GM23338 (cell line): ENCODE measurements around the gene P4HA3. TPM values are rescaled to one million over a fixed set of nuclear protein-coding genes. Genes with fewer than 3 reads are reported as not detected.

ENCODE experiments used
- ATAC-seq: fragments of 200-7000 bp; cut with Tn5 transposase; 3 replicates; pipeline ENCODE4 v1.9.1; 2020
- DNase-seq: peaks from one replicate; pipeline ENCODE4 v3.0.0-alpha.2; 2015; ENCODE audit warnings: low spot score
- H2AFZ ChIP-seq: fragments of 200-600 bp; sonication (generic); 2 replicates; pipeline ENCODE4 v1.8.0; 2016; ENCODE audit warnings: antibody characterized with exemption, mild to moderate bottlenecking, moderate library complexity
- H3F3A ChIP-seq: fragments of 200-600 bp; sonication (generic); replicated peaks from 2 replicates; pipeline ENCODE4 v1.8.0; 2017; ENCODE audit warnings: antibody characterized with exemption, mixed run types, low read depth
- H3K27ac ChIP-seq: fragments of 200-600 bp; sonication (generic); 2 replicates; pipeline ENCODE4 v1.6.1; 2016; ENCODE audit warnings: low read depth
- H3K27me3 ChIP-seq: fragments of 200-600 bp; sonication (generic); 2 replicates; pipeline ENCODE4 v1.8.0; 2016; ENCODE audit warnings: mild to moderate bottlenecking, mixed run types, moderate library complexity; ENCODE audit not compliant: insufficient read depth
- H3K36me3 ChIP-seq: fragments of 200-600 bp; sonication (generic); 2 replicates; pipeline ENCODE4 v1.8.0; 2016; ENCODE audit warnings: mild to moderate bottlenecking; ENCODE audit not compliant: insufficient read depth
- H3K4me1 ChIP-seq: fragments of 200-600 bp; sonication (generic); 2 replicates; pipeline ENCODE4 v1.8.0; 2016; ENCODE audit warnings: mild to moderate bottlenecking, moderate library complexity; ENCODE audit not compliant: insufficient read depth
- H3K4me2 ChIP-seq: fragments of 200-600 bp; sonication (generic); 2 replicates; pipeline ENCODE4 v1.7.1; 2017; ENCODE audit warnings: mixed run types
- H3K4me3 ChIP-seq: fragments of 200-600 bp; sonication (generic); 2 replicates; pipeline ENCODE4 v1.6.1; 2016; ENCODE audit warnings: mixed run types
- H3K79me2 ChIP-seq: fragments of 200-600 bp; sonication (generic); replicated peaks from 2 replicates; pipeline ENCODE4 v1.8.0; 2017; ENCODE audit warnings: mild to moderate bottlenecking; ENCODE audit not compliant: insufficient read depth
- H3K9me2 ChIP-seq: fragments of 200-600 bp; sonication (generic); 2 replicates; pipeline ENCODE4 v1.8.0; 2017; ENCODE audit not compliant: insufficient read depth
- H4K20me1 ChIP-seq: fragments of 200-600 bp; sonication (generic); replicated peaks from 2 replicates; pipeline ENCODE4 v1.8.0; 2017; ENCODE audit warnings: mild to moderate bottlenecking; ENCODE audit not compliant: insufficient read depth
- H3K27ac Mint-ChIP-seq: 2 replicates; pipeline ENCODE4 v1.8.0; 2020; ENCODE audit warnings: inconsistent platforms, mild to moderate bottlenecking, moderate library complexity, mixed read lengths
- H3K27me3 Mint-ChIP-seq: 3 replicates; pipeline ENCODE4 v1.8.0; 2022; ENCODE audit warnings: low read depth, mild to moderate bottlenecking, moderate library complexity, mixed read lengths, inconsistent platforms; ENCODE audit not compliant: insufficient read depth, poor library complexity
- H3K36me3 Mint-ChIP-seq: 3 replicates; pipeline ENCODE4 v1.8.0; 2021; ENCODE audit warnings: low read depth, mild to moderate bottlenecking, inconsistent platforms, moderate library complexity, mixed read lengths
- H3K4me1 Mint-ChIP-seq: 3 replicates; pipeline ENCODE4 v1.8.0; 2020; ENCODE audit warnings: mild to moderate bottlenecking, inconsistent platforms, mixed read lengths
- H3K4me3 Mint-ChIP-seq: 3 replicates; pipeline ENCODE4 v1.8.0; 2021; ENCODE audit warnings: moderate library complexity, mild to moderate bottlenecking, inconsistent platforms, mixed read lengths
- H3K9me3 Mint-ChIP-seq: 3 replicates; pipeline ENCODE4 v1.8.0; 2020; ENCODE audit warnings: moderate library complexity, mild to moderate bottlenecking, inconsistent platforms, mixed read lengths
- CREB1 ChIP-seq: fragments of 250-450 bp; sonication (Bioruptor Pico); IDR thresholded peaks from 2 replicates; pipeline ENCODE4 v1.5.0; 2020; ENCODE audit warnings: low read depth, mild to moderate bottlenecking, moderate library complexity
- EZH2 ChIP-seq: fragments of 200-600 bp; sonication (generic); IDR thresholded peaks from one replicate; pipeline ENCODE4 v1.8.0; 2017; ENCODE audit warnings: antibody characterized with exemption, mild to moderate bottlenecking, low read depth; ENCODE audit not compliant: unreplicated experiment
- EZH2phosphoT487 ChIP-seq: fragments of 200-600 bp; sonication (generic); IDR thresholded peaks from one replicate; pipeline ENCODE4 v1.8.1; 2018; ENCODE audit warnings: antibody characterized with exemption; ENCODE audit not compliant: unreplicated experiment
- JUNB ChIP-seq: IDR thresholded peaks from one replicate; pipeline ENCODE4 v1.6.1; 2016; ENCODE audit warnings: antibody characterized with exemption; ENCODE audit not compliant: unreplicated experiment
- NANOG ChIP-seq: IDR thresholded peaks from 2 replicates; pipeline ENCODE4 v1.6.1; 2016; ENCODE audit warnings: antibody characterized with exemption, borderline replicate concordance
- POLR2AphosphoS5 ChIP-seq: IDR thresholded peaks from 2 replicates; pipeline ENCODE4 v1.6.1; 2016; ENCODE audit warnings: antibody characterized with exemption, low read depth
- STAT1 ChIP-seq: IDR thresholded peaks from one replicate; pipeline ENCODE4 v1.6.1; 2016; ENCODE audit warnings: antibody characterized with exemption; ENCODE audit not compliant: unreplicated experiment
- ZNF114 ChIP-seq: fragments of 250-450 bp; sonication (Bioruptor Pico); IDR thresholded peaks from 2 replicates; pipeline ENCODE4 v1.5.0; 2020; ENCODE audit warnings: mild to moderate bottlenecking, moderate library complexity
- ZNF331 ChIP-seq: fragments of 250-450 bp; sonication (Bioruptor Pico); IDR thresholded peaks from 2 replicates; pipeline ENCODE4 v1.5.0; 2020; ENCODE audit warnings: low read depth, mild to moderate bottlenecking, moderate library complexity
- polyA plus RNA-seq: library from polyadenylated mRNA; unstranded; fragments of >200 nt; fragmentation: Nextera tagmentation; extraction: Ambion mirVana; gene quantifications from 2 replicates; pipeline ENCODE4 v1.2.1, GENCODE V29; 2016
- total RNA-seq: library from RNA; depleted of rRNA; stranded (reverse); fragments of >200 nt; shearing (Covaris generic); gene quantifications from 2 replicates; pipeline ENCODE4 v1.2.3, GENCODE V29; 2014
- TF ChIP-seq, protein P1 (sequence below), 2 experiments: fragments of 200-600 bp in 1 of 2; sonication (generic) in 1 of 2; conservative IDR thresholded peaks; 2 replicates each; pipeline versions ENCODE4 v1.5.1 to v1.6.1; 2016 to 2017; ENCODE audit warnings: antibody characterized with exemption in 2 of 2, low read depth in 2 of 2, mild to moderate bottlenecking in 2 of 2, moderate library complexity in 1 of 2
- TF ChIP-seq, protein P2 (sequence below): fragments of 250-450 bp; sonication (Bioruptor Pico); IDR thresholded peaks from 2 replicates; pipeline ENCODE4 v1.5.0; 2020; ENCODE audit warnings: mild to moderate bottlenecking, moderate library complexity
- TF ChIP-seq, protein P3 (sequence below): IDR thresholded peaks from 2 replicates; pipeline ENCODE4 v1.6.1; 2016; ENCODE audit warnings: antibody characterized with exemption
- TF ChIP-seq, protein P4 (sequence below): IDR thresholded peaks from one replicate; pipeline ENCODE4 v1.6.1; 2018; ENCODE audit warnings: antibody characterized with exemption; ENCODE audit not compliant: unreplicated experiment

The P4HA3 gene
- total and polyA plus RNA-seq, 2 experiments from 2014 or later, result 0.08 TPM; not detected in 1

DNA sequence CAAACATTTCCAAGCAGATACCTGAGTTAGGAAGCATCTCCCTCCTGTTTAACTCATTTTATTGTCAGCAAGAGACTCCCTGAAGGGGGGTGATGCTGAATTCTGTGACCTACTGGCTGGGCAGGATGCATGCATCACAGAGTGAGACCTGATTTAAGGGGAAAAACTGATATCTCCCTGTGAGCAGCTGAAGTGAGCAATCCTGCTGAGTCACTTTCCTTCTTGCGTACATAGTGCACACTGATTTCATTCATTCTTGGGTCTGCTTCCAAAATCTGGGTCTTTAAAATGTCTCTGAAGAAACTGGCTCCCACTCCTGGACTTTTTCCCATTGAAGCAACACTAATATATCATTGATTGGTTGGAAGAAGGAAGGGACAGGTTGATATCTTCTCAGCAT, 23.3 kb downstream of the P4HA3 start:
- H3K9me3 Mint-ChIP-seq, result no peaks in the 10 kb centered on the region; the same call in 2 of the 3 replicates
- H2AFZ ChIP-seq, result peak overlapping the region; percentile 83; the same call in 1 of the 2 replicates
- DNase-seq, result no peak

More for the DNA sequence above, 23.3 kb downstream of the P4HA3 start:
- no peaks in the 10 kb centered on the region for H4K20me1 ChIP-seq
- no peak for TF ChIP-seq ZNF114 (CRISPR knock-in tag)
- TF ChIP-seq, protein P1, sequence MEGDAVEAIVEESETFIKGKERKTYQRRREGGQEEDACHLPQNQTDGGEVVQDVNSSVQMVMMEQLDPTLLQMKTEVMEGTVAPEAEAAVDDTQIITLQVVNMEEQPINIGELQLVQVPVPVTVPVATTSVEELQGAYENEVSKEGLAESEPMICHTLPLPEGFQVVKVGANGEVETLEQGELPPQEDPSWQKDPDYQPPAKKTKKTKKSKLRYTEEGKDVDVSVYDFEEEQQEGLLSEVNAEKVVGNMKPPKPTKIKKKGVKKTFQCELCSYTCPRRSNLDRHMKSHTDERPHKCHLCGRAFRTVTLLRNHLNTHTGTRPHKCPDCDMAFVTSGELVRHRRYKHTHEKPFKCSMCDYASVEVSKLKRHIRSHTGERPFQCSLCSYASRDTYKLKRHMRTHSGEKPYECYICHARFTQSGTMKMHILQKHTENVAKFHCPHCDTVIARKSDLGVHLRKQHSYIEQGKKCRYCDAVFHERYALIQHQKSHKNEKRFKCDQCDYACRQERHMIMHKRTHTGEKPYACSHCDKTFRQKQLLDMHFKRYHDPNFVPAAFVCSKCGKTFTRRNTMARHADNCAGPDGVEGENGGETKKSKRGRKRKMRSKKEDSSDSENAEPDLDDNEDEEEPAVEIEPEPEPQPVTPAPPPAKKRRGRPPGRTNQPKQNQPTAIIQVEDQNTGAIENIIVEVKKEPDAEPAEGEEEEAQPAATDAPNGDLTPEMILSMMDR (conservative IDR thresholded peaks at IDR 0.05; ENCODE audit: low read depth in 2 of 2), result no peak
- TF ChIP-seq EZH2phosphoT487, result no peak
- no peak for TF ChIP-seq NANOG
- TF ChIP-seq, protein P2, sequence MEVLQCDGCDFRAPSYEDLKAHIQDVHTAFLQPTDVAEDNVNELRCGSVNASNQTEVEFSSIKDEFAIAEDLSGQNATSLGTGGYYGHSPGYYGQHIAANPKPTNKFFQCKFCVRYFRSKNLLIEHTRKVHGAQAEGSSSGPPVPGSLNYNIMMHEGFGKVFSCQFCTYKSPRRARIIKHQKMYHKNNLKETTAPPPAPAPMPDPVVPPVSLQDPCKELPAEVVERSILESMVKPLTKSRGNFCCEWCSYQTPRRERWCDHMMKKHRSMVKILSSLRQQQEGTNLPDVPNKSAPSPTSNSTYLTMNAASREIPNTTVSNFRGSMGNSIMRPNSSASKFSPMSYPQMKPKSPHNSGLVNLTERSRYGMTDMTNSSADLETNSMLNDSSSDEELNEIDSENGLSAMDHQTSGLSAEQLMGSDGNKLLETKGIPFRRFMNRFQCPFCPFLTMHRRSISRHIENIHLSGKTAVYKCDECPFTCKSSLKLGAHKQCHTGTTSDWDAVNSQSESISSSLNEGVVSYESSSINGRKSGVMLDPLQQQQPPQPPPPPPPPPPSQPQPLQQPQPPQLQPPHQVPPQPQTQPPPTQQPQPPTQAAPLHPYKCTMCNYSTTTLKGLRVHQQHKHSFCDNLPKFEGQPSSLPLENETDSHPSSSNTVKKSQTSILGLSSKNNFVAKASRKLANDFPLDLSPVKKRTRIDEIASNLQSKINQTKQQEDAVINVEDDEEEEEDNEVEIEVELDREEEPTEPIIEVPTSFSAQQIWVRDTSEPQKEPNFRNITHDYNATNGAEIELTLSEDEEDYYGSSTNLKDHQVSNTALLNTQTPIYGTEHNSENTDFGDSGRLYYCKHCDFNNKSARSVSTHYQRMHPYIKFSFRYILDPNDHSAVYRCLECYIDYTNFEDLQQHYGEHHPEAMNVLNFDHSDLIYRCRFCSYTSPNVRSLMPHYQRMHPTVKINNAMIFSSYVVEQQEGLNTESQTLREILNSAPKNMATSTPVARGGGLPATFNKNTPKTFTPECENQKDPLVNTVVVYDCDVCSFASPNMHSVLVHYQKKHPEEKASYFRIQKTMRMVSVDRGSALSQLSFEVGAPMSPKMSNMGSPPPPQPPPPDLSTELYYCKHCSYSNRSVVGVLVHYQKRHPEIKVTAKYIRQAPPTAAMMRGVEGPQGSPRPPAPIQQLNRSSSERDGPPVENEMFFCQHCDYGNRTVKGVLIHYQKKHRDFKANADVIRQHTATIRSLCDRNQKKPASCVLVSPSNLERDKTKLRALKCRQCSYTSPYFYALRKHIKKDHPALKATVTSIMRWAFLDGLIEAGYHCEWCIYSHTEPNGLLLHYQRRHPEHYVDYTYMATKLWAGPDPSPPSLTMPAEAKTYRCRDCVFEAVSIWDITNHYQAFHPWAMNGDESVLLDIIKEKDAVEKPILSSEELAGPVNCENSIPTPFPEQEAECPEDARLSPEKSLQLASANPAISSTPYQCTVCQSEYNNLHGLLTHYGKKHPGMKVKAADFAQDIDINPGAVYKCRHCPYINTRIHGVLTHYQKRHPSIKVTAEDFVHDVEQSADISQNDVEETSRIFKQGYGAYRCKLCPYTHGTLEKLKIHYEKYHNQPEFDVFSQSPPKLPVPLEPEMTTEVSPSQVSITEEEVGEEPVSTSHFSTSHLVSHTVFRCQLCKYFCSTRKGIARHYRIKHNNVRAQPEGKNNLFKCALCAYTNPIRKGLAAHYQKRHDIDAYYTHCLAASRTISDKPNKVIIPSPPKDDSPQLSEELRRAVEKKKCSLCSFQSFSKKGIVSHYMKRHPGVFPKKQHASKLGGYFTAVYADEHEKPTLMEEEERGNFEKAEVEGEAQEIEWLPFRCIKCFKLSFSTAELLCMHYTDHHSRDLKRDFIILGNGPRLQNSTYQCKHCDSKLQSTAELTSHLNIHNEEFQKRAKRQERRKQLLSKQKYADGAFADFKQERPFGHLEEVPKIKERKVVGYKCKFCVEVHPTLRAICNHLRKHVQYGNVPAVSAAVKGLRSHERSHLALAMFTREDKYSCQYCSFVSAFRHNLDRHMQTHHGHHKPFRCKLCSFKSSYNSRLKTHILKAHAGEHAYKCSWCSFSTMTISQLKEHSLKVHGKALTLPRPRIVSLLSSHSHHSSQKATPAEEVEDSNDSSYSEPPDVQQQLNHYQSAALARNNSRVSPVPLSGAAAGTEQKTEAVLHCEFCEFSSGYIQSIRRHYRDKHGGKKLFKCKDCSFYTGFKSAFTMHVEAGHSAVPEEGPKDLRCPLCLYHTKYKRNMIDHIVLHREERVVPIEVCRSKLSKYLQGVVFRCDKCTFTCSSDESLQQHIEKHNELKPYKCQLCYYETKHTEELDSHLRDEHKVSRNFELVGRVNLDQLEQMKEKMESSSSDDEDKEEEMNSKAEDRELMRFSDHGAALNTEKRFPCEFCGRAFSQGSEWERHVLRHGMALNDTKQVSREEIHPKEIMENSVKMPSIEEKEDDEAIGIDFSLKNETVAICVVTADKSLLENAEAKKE (CRISPR knock-in tag), result no peak
- TF ChIP-seq ZNF331, result no peak
- no peak for TF ChIP-seq EZH2
- no peak for TF ChIP-seq POLR2AphosphoS5
- no peak for TF ChIP-seq JUNB
- no peak for TF ChIP-seq CREB1
- TF ChIP-seq STAT1, result no peak
- TF ChIP-seq, protein P3, sequence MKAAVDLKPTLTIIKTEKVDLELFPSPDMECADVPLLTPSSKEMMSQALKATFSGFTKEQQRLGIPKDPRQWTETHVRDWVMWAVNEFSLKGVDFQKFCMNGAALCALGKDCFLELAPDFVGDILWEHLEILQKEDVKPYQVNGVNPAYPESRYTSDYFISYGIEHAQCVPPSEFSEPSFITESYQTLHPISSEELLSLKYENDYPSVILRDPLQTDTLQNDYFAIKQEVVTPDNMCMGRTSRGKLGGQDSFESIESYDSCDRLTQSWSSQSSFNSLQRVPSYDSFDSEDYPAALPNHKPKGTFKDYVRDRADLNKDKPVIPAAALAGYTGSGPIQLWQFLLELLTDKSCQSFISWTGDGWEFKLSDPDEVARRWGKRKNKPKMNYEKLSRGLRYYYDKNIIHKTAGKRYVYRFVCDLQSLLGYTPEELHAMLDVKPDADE, result no peak
- TF ChIP-seq, protein P4, sequence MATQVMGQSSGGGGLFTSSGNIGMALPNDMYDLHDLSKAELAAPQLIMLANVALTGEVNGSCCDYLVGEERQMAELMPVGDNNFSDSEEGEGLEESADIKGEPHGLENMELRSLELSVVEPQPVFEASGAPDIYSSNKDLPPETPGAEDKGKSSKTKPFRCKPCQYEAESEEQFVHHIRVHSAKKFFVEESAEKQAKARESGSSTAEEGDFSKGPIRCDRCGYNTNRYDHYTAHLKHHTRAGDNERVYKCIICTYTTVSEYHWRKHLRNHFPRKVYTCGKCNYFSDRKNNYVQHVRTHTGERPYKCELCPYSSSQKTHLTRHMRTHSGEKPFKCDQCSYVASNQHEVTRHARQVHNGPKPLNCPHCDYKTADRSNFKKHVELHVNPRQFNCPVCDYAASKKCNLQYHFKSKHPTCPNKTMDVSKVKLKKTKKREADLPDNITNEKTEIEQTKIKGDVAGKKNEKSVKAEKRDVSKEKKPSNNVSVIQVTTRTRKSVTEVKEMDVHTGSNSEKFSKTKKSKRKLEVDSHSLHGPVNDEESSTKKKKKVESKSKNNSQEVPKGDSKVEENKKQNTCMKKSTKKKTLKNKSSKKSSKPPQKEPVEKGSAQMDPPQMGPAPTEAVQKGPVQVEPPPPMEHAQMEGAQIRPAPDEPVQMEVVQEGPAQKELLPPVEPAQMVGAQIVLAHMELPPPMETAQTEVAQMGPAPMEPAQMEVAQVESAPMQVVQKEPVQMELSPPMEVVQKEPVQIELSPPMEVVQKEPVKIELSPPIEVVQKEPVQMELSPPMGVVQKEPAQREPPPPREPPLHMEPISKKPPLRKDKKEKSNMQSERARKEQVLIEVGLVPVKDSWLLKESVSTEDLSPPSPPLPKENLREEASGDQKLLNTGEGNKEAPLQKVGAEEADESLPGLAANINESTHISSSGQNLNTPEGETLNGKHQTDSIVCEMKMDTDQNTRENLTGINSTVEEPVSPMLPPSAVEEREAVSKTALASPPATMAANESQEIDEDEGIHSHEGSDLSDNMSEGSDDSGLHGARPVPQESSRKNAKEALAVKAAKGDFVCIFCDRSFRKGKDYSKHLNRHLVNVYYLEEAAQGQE, result no peak
- no peak overlapping the region for H3K27ac ChIP-seq
- peaks cover 5% of the 10 kb centered on the region for H3K27me3 Mint-ChIP-seq
- H3F3A ChIP-seq, result no peaks in the 10 kb centered on the region
- no peaks in the 10 kb centered on the region for H3K27me3 ChIP-seq
- no peaks in the 10 kb centered on the region for H3K4me1 ChIP-seq
- no peak for ATAC-seq
- no peaks in the 10 kb centered on the region for H3K36me3 ChIP-seq
- no peaks in the 10 kb centered on the region for H3K9me2 ChIP-seq
- no peaks in the 10 kb centered on the region for H3K36me3 Mint-ChIP-seq
- H3K27ac Mint-ChIP-seq, result no peak overlapping the region
- no peak overlapping the region for H3K4me3 Mint-ChIP-seq
- no peak overlapping the region for H3K4me3 ChIP-seq
- no peaks in the 10 kb centered on the region for H3K79me2 ChIP-seq
- no peaks in the 10 kb centered on the region for H3K4me1 Mint-ChIP-seq
- H3K4me2 ChIP-seq, result no peak overlapping the region
